Activated T-helper 17 cell treated with anti-CD3 and anti-CD28 coated beads, Interleukin-2, amount 50 U/mL, for 72 hours (primary cell): ENCODE results near the gene APEH. TPM values are rescaled to one million over a fixed set of nuclear protein-coding genes. Genes with fewer than 3 reads are reported as not detected.
A peak's percentile ranks its signal among the peaks of the same experiment; 100 is the strongest.

ENCODE experiments used
- ATAC-seq: fragments of 150-1000 bp; cut with Tn5 transposase; replicated peaks from 2 replicates; pipeline ENCODE4 v1.10.0; 2021; ENCODE audit warnings: mild to moderate bottlenecking, moderate library complexity
- H3K27ac Mint-ChIP-seq: one replicate; pipeline ENCODE4 v1.8.0; 2022; ENCODE audit warnings: mixed read lengths
- H3K27me3 Mint-ChIP-seq: one replicate; pipeline ENCODE4 v1.8.0; 2022; ENCODE audit warnings: mixed read lengths
- H3K36me3 Mint-ChIP-seq: one replicate; pipeline ENCODE4 v1.8.0; 2022; ENCODE audit warnings: low read depth, mild to moderate bottlenecking, mixed read lengths
- H3K4me1 Mint-ChIP-seq: one replicate; pipeline ENCODE4 v1.8.0; 2022; ENCODE audit warnings: mixed read lengths
- H3K4me3 Mint-ChIP-seq: one replicate; pipeline ENCODE4 v1.8.0; 2022; ENCODE audit warnings: mild to moderate bottlenecking, mixed read lengths
- H3K9me3 Mint-ChIP-seq: one replicate; pipeline ENCODE4 v1.8.0; 2022; ENCODE audit warnings: mixed read lengths
- total RNA-seq, 2 donors: library from RNA; stranded (reverse); gene quantifications; one replicate each; pipeline ENCODE4 v1.2.3, GENCODE V29; 2022

Gene APEH
- total RNA-seq, 2 donors from 2014 or later, result 88.6 to 184 TPM

GRCh38 chr3:49655731-49656285 lies 18.3 kb upstream of the APEH start:
- Mint-ChIP-seq H3K27ac (no peak overlapping the region), H3K27me3 (no peaks in the 10 kb centered on the region), H3K4me1 (no peaks in the 10 kb centered on the region), H3K4me3 (no peak overlapping the region), H3K36me3 (no peaks in the 10 kb centered on the region), H3K9me3 (no peaks in the 10 kb centered on the region)
- ATAC-seq, result no peak

GRCh38 chr3:49656541-49657112 lies 17.5 kb upstream of the APEH start:
- Mint-ChIP-seq H3K27me3 (no peaks in the 10 kb centered on the region), H3K27ac (no peak overlapping the region), H3K9me3 (no peaks in the 10 kb centered on the region), H3K36me3 (no peaks in the 10 kb centered on the region), H3K4me1 (no peaks in the 10 kb centered on the region), H3K4me3 (no peak overlapping the region)
- no peak for ATAC-seq

GRCh38 chr3:49657208-49657915 lies 16.8 kb upstream of the APEH start:
- H3K4me1 Mint-ChIP-seq, result no peaks in the 10 kb centered on the region
- H3K36me3 Mint-ChIP-seq, result no peaks in the 10 kb centered on the region
- no peak overlapping the region for H3K27ac Mint-ChIP-seq
- no peak overlapping the region for H3K4me3 Mint-ChIP-seq
- H3K9me3 Mint-ChIP-seq, result no peaks in the 10 kb centered on the region
- H3K27me3 Mint-ChIP-seq, result no peaks in the 10 kb centered on the region
- ATAC-seq, result no peak

- no peaks in the 10 kb centered on the region for H3K9me3 Mint-ChIP-seq
- H3K4me3 Mint-ChIP-seq, result no peak overlapping the region
- ATAC-seq, result no peak
- no peak overlapping the region for H3K27ac Mint-ChIP-seq
- H3K4me1 Mint-ChIP-seq, result no peaks in the 10 kb centered on the region
- H3K36me3 Mint-ChIP-seq, result no peaks in the 10 kb centered on the region
- no peaks in the 10 kb centered on the region for H3K27me3 Mint-ChIP-seq
Measured at GRCh38 chr3:49658711-49659110, 15.4 kb upstream of the APEH start.

- no peaks in the 10 kb centered on the region for H3K27me3 Mint-ChIP-seq
- ATAC-seq, result no peak
- H3K27ac Mint-ChIP-seq, result no peak overlapping the region
- no peak overlapping the region for H3K4me3 Mint-ChIP-seq
- no peaks in the 10 kb centered on the region for H3K4me1 Mint-ChIP-seq
- H3K36me3 Mint-ChIP-seq, result no peaks in the 10 kb centered on the region
- H3K9me3 Mint-ChIP-seq, result no peaks in the 10 kb centered on the region
Measured at GRCh38 chr3:49659756-49660155, 14.4 kb upstream of the APEH start.

- Mint-ChIP-seq H3K27me3 (no peaks in the 10 kb centered on the region), H3K4me1 (no peaks in the 10 kb centered on the region), H3K27ac (no peak overlapping the region), H3K36me3 (no peaks in the 10 kb centered on the region), H3K4me3 (no peak overlapping the region), H3K9me3 (no peaks in the 10 kb centered on the region)
- no peak for ATAC-seq
Measured at GRCh38 chr3:49661281-49661680, 12.9 kb upstream of the APEH start.

GRCh38 chr3:49662021-49662420 lies 12.1 kb upstream of the APEH start:
- Mint-ChIP-seq H3K4me3 (no peak overlapping the region), H3K27me3 (no peaks in the 10 kb centered on the region), H3K36me3 (no peaks in the 10 kb centered on the region), H3K27ac (no peak overlapping the region), H3K4me1 (no peaks in the 10 kb centered on the region), H3K9me3 (no peaks in the 10 kb centered on the region)
- no peak for ATAC-seq

- no peaks in the 10 kb centered on the region for H3K27me3 Mint-ChIP-seq
- no peak for ATAC-seq
- H3K4me1 Mint-ChIP-seq, result no peaks in the 10 kb centered on the region
- H3K9me3 Mint-ChIP-seq, result no peaks in the 10 kb centered on the region
- no peak overlapping the region for H3K4me3 Mint-ChIP-seq
- no peaks in the 10 kb centered on the region for H3K36me3 Mint-ChIP-seq
- H3K27ac Mint-ChIP-seq, result no peak overlapping the region
Measured at GRCh38 chr3:49662720-49663413, 11.3 kb upstream of the APEH start.

- H3K36me3 Mint-ChIP-seq, result no peaks in the 10 kb centered on the region
- ATAC-seq, result no peak
- H3K27me3 Mint-ChIP-seq, result no peaks in the 10 kb centered on the region
- H3K27ac Mint-ChIP-seq, result no peak overlapping the region
- H3K4me1 Mint-ChIP-seq, result no peaks in the 10 kb centered on the region
- H3K9me3 Mint-ChIP-seq, result no peaks in the 10 kb centered on the region
- H3K4me3 Mint-ChIP-seq, result no peak overlapping the region
Measured at GRCh38 chr3:49663831-49664230, 10.3 kb upstream of the APEH start.

- Mint-ChIP-seq H3K4me1 (no peaks in the 10 kb centered on the region), H3K36me3 (no peaks in the 10 kb centered on the region), H3K4me3 (no peak overlapping the region), H3K27ac (no peak overlapping the region), H3K27me3 (no peaks in the 10 kb centered on the region), H3K9me3 (no peaks in the 10 kb centered on the region)
- no peak for ATAC-seq
Measured at GRCh38 chr3:49664300-49664699, 9.9 kb upstream of the APEH start.

- Mint-ChIP-seq H3K27ac (no peak overlapping the region), H3K4me1 (no peaks in the 10 kb centered on the region), H3K27me3 (no peaks in the 10 kb centered on the region), H3K4me3 (no peak overlapping the region), H3K9me3 (no peaks in the 10 kb centered on the region), H3K36me3 (no peaks in the 10 kb centered on the region)
- peak; percentile 28 for ATAC-seq
Measured at GRCh38 chr3:49665822-49666519, 8.2 kb upstream of the APEH start.

GRCh38 chr3:49666592-49666991 lies 7.6 kb upstream of the APEH start:
- Mint-ChIP-seq H3K4me1 (no peaks in the 10 kb centered on the region), H3K9me3 (no peaks in the 10 kb centered on the region), H3K4me3 (no peak overlapping the region), H3K27ac (no peak overlapping the region), H3K27me3 (no peaks in the 10 kb centered on the region), H3K36me3 (no peaks in the 10 kb centered on the region)
- no peak for ATAC-seq

GRCh38 chr3:49667701-49668413 lies 6.3 kb upstream of the APEH start:
- no peak overlapping the region for H3K4me3 Mint-ChIP-seq
- H3K4me1 Mint-ChIP-seq, result peaks cover 5% of the 10 kb centered on the region
- H3K27ac Mint-ChIP-seq, result no peak overlapping the region
- ATAC-seq, result no peak
- no peaks in the 10 kb centered on the region for H3K36me3 Mint-ChIP-seq
- no peaks in the 10 kb centered on the region for H3K9me3 Mint-ChIP-seq
- H3K27me3 Mint-ChIP-seq, result no peaks in the 10 kb centered on the region

GRCh38 chr3:49668414-49668797 lies 5.7 kb upstream of the APEH start:
- Mint-ChIP-seq H3K4me1 (peaks cover 5% of the 10 kb centered on the region), H3K36me3 (no peaks in the 10 kb centered on the region), H3K4me3 (no peak overlapping the region), H3K9me3 (no peaks in the 10 kb centered on the region), H3K27me3 (no peaks in the 10 kb centered on the region), H3K27ac (no peak overlapping the region)
- no peak for ATAC-seq
